GM12878 (cell line): ENCODE measurements around the gene MAGI1. TPM values are rescaled to one million over a fixed set of nuclear protein-coding genes. Genes with fewer than 3 reads are reported as not detected.

Source experiments
- ATAC-seq: fragments of 200-7000 bp; cut with Tn5 transposase; 3 replicates; pipeline ENCODE4 v1.9.1; 2020; ENCODE audit warnings: mild to moderate bottlenecking, moderate library complexity
- BruUV-seq: library from RNA; stranded (reverse); fragments of 400-500 nt; replicated peaks from 2 replicates; lab custom pipeline; 2021; lab: Mats Ljungman, UMichigan
- CTCF ChIA-PET: fragments of 300-600 bp; sonication (Branson Sonifier 250); formaldehyde crosslinking; extraction: SDS; loops from one replicate; lab custom pipeline; 2021; ENCODE audit warnings: inconsistent platforms; lab: Yijun Ruan, JAX
- POLR2A ChIA-PET: fragments of 350-600 bp; formaldehyde crosslinking; extraction: SDS; loops from one replicate; lab custom pipeline; 2021; ENCODE audit warnings: inconsistent platforms; lab: Charles Lee
- RAD21 ChIA-PET: fragments of 300-600 bp; sonication (Branson Sonifier 250); formaldehyde crosslinking; loops from one replicate; lab custom pipeline; 2023; ENCODE audit warnings: antibody characterized with exemption; ENCODE audit not compliant: unreplicated experiment; lab: Charles Lee
- SMC1A ChIA-PET: fragments of 300-600 bp; sonication (Branson Sonifier 250); formaldehyde crosslinking; loops from one replicate; lab custom pipeline; 2023; ENCODE audit not compliant: unreplicated experiment, uncharacterized antibody; lab: Charles Lee
- DNase-seq: peaks from one replicate; pipeline ENCODE4 v3.0.0-alpha.2; 2011; ENCODE audit warnings: low read depth, low spot score
- FAIRE-seq: peaks from 3 replicates; lab custom pipeline; 2011; peaks lifted over from hg19 to GRCh38; lab: Jason Lieb, UNC
- H2AFZ ChIP-seq: 2 replicates; pipeline ENCODE4 v1.6.0; 2011; ENCODE audit warnings: low read depth, low read length, control low read depth; ENCODE audit not compliant: control insufficient read depth
- H3K27ac ChIP-seq: 2 replicates; pipeline ENCODE4 v1.5.1; 2011; ENCODE audit warnings: control low read depth; ENCODE audit not compliant: control insufficient read depth, insufficient read depth
- H3K27me3 ChIP-seq, 2 experiments: replicated peaks in 1 of 2; 2 replicates each; pipeline versions ENCODE4 v1.6.0 to v1.6.1; 2011; ENCODE audit warnings: low read length in 1 of 2; ENCODE audit not compliant: control insufficient read depth in 2 of 2, insufficient read depth in 2 of 2
- H3K36me3 ChIP-seq, 2 experiments: 2 replicates each; pipeline ENCODE4 v1.5.1; 2011; ENCODE audit warnings: low read length in 1 of 2; ENCODE audit not compliant: control insufficient read depth in 2 of 2, insufficient read depth in 2 of 2
- H3K4me1 ChIP-seq: 2 replicates; pipeline ENCODE4 v1.6.1; 2011; ENCODE audit warnings: mild to moderate bottlenecking, low read length, moderate library complexity, mixed read lengths; ENCODE audit not compliant: control insufficient read depth, insufficient read depth
- H3K4me2 ChIP-seq: 2 replicates; pipeline ENCODE4 v1.6.0; 2011; ENCODE audit warnings: control low read depth; ENCODE audit not compliant: control insufficient read depth, insufficient read depth
- H3K4me3 ChIP-seq: fragments of 200-600 bp; sonication (generic); 2 replicates; pipeline ENCODE4 v1.5.1; 2016
- H3K79me2 ChIP-seq: 2 replicates; pipeline ENCODE4 v1.6.0; 2011; ENCODE audit warnings: low read length; ENCODE audit not compliant: control insufficient read depth, insufficient read depth
- H3K9ac ChIP-seq: 2 replicates; pipeline ENCODE4 v1.8.0; 2011; ENCODE audit warnings: low read length, control low read depth, mixed read lengths; ENCODE audit not compliant: control insufficient read depth, insufficient read depth
- H3K9me3 ChIP-seq: replicated peaks from 3 replicates; pipeline ENCODE4 v1.5.1; 2011; ENCODE audit warnings: mild to moderate bottlenecking, low read length; ENCODE audit not compliant: control insufficient read depth, insufficient read depth
- H4K20me1 ChIP-seq: 2 replicates; pipeline ENCODE4 v1.6.0; 2011; ENCODE audit not compliant: control insufficient read depth, insufficient read depth
- BRCA1 ChIP-seq: IDR thresholded peaks from 2 replicates; pipeline ENCODE4 v1.6.1; 2011; ENCODE audit warnings: low read depth, low read length, improper control_type of control experiment
- CBX5 ChIP-seq: sonication (generic); IDR thresholded peaks from 2 replicates; pipeline ENCODE4 v1.6.1; 2016; ENCODE audit warnings: low read depth, moderate library complexity, mild to moderate bottlenecking, inconsistent platforms
- E2F4 ChIP-seq: IDR thresholded peaks from 2 replicates; pipeline ENCODE4 v1.6.1; 2012; ENCODE audit warnings: low read depth, low read length, improper control_type of control experiment
- EED ChIP-seq: sonication (generic); IDR thresholded peaks from 2 replicates; pipeline ENCODE4 v1.6.1; 2016; ENCODE audit warnings: antibody characterized with exemption, low read depth
- MEF2A ChIP-seq: IDR thresholded peaks from 2 replicates; pipeline ENCODE4 v1.6.1; 2011; ENCODE audit warnings: low read depth, mild to moderate bottlenecking, low read length, moderate library complexity; ENCODE audit not compliant: insufficient read depth
- NFXL1 ChIP-seq: fragments of 450-650 bp; IDR thresholded peaks from 2 replicates; pipeline ENCODE4 v1.6.1; 2017; ENCODE audit warnings: antibody characterized with exemption, mild to moderate bottlenecking, borderline replicate concordance
- PAX5 ChIP-seq: IDR thresholded peaks from 2 replicates; pipeline ENCODE4 v1.6.1; 2011; ENCODE audit warnings: low read depth, low read length, borderline replicate concordance
- PKNOX1 ChIP-seq: fragments of 450-650 bp; IDR thresholded peaks from 2 replicates; pipeline ENCODE4 v1.6.1; 2016; ENCODE audit warnings: mild to moderate bottlenecking
- RAD51 ChIP-seq: fragments of 450-650 bp; IDR thresholded peaks from 2 replicates; pipeline ENCODE4 v1.6.1; 2016; ENCODE audit warnings: moderate library complexity, mild to moderate bottlenecking, inconsistent platforms
- RBBP5 ChIP-seq: fragments of 200-600 bp; sonication (generic); conservative IDR thresholded peaks from 2 replicates; pipeline ENCODE4 v1.6.1; 2016
- RELB ChIP-seq: fragments of 450-650 bp; IDR thresholded peaks from 2 replicates; pipeline ENCODE4 v1.6.1; 2017; ENCODE audit warnings: low read depth, mild to moderate bottlenecking, moderate library complexity
- RFX5 ChIP-seq: IDR thresholded peaks from 2 replicates; pipeline ENCODE4 v1.6.1; 2011; ENCODE audit warnings: low read depth, low read length, improper control_type of control experiment
- SMAD1 ChIP-seq: fragments of 450-650 bp; IDR thresholded peaks from 2 replicates; pipeline ENCODE4 v1.6.1; 2018; ENCODE audit warnings: mild to moderate bottlenecking, low read depth; ENCODE audit not compliant: partially characterized antibody
- SMC3 ChIP-seq: IDR thresholded peaks from 2 replicates; pipeline ENCODE4 v1.6.1; 2011; ENCODE audit warnings: low read length, improper control_type of control experiment, borderline replicate concordance
- TAF1 ChIP-seq: IDR thresholded peaks from 2 replicates; pipeline ENCODE4 v1.6.1; 2011; ENCODE audit warnings: mild to moderate bottlenecking, low read depth, low read length, borderline replicate concordance
- YBX1 ChIP-seq: fragments of 450-650 bp; IDR thresholded peaks from 2 replicates; pipeline ENCODE4 v1.6.1; 2016; ENCODE audit warnings: antibody characterized with exemption
- YY1 ChIP-seq: IDR thresholded peaks from 2 replicates; pipeline ENCODE4 v1.6.1; 2011; ENCODE audit warnings: low read depth, mild to moderate bottlenecking, low read length
- ZNF687 ChIP-seq: fragments of 450-650 bp; IDR thresholded peaks from 2 replicates; pipeline ENCODE4 v1.6.1; 2017; ENCODE audit warnings: mild to moderate bottlenecking, moderate library complexity
- WGBS: methylation state at CpG from one replicate; pipeline ENCODE4 v1.1.6; 2016; ENCODE audit warnings: low lambda C conversion rate; ENCODE audit not compliant: insufficient replicate concordance, insufficient coverage; ENCODE audit errors: missing lambda C conversion rate; 5-methylcytosine and 5-hydroxymethylcytosine counted together
- in situ Hi-C: fragments of 300-500 bp; cut with MboI; formaldehyde crosslinking; loops from 9 replicates; pipeline ENCODE4 v1.14.3; 2018; ENCODE audit warnings: mixed read lengths
- intact Hi-C: fragments of 100-400 bp; cut with micrococcal nuclease; formaldehyde crosslinking; loops from one replicate; pipeline ENCODE4 v1.14.2; 2022; ENCODE audit not compliant: unreplicated experiment
- polyA plus RNA-seq, 11 experiments: library from polyadenylated mRNA; depleted of rRNA in 4 of 11; unstranded in 6 of 11; stranded (reverse) in 5 of 11; fragments of >200 nt; fragmentation: Nextera tagmentation in 4 of 11; fragmentation: Illumina TruSeq in 1 of 11; extraction: Ambion mirVana in 4 of 11; extraction: Trizol in 1 of 11; gene quantifications; 1 replicate in 1 of 11; 2 replicates in 10 of 11; pipeline versions ENCODE4 v1.2.1 to v1.2.3, GENCODE V29; 2011 to 2016; ENCODE audit warnings: inconsistent platforms in 2 of 11, missing spikeins in 2 of 11, low read depth in 1 of 11
- total RNA-seq, 4 experiments: library from RNA; depleted of rRNA in 3 of 4; stranded (reverse); fragments of >200 nt in 3 of 4; fragmentation: Illumina TruSeq in 1 of 4; extraction: Trizol in 1 of 4; gene quantifications; 2 replicates each; pipeline versions ENCODE4 v1.2.1 to v1.2.3, GENCODE V29; 2013 to 2021

The MAGI1 gene
- total and polyA plus RNA-seq, 10 of the 15 experiments (the other 5 are each of a cell fraction or from before 2014, with no cell fraction given) = 0.02 to 3.3 (median 0.29) TPM; not detected in 1

GRCh38 chr3:65305836-65306235 is 732.9 kb downstream of the MAGI1 start:
- WGBS = 1% methylated on average over 4 of the region's 4 CpGs
- Histone ChIP-seq H3K4me3 (no peak overlapping the region), H4K20me1 (no peaks in the 10 kb centered on the region), H2AFZ (no peak overlapping the region), H3K36me3 (no peaks in the 10 kb centered on the region), H3K4me1 (no peaks in the 10 kb centered on the region), H3K9ac (no peak overlapping the region), H3K4me2 (no peak overlapping the region), H3K79me2 (no peaks in the 10 kb centered on the region), H3K27me3 (no peaks in the 10 kb centered on the region), H3K9me3 (no peaks in the 10 kb centered on the region), H3K27ac (no peak overlapping the region)
- DNase-seq = no peak
- FAIRE-seq = no peak
- SMC1A ChIA-PET = no interaction called here
- TF ChIP-seq PAX5 (no peak), RAD51 (no peak), YY1 (no peak), PKNOX1 (no peak), SMAD1 (no peak), RFX5 (no peak), RBBP5 (no peak), TAF1 (no peak), MEF2A (no peak), YBX1 (no peak), SMC3 (no peak), NFXL1 (no peak), CBX5 (no peak), RELB (no peak), BRCA1 (no peak), ZNF687 (no peak), EED (no peak), E2F4 (no peak)
- in situ Hi-C loops = no loop called here
- RAD21 ChIA-PET = no interaction called here
- CTCF ChIA-PET = no interaction called here
- no TSS peak for BruUV-seq
- intact Hi-C loops = no loop called here
- ATAC-seq = no peak
- POLR2A ChIA-PET = no interaction called here
